DND-41 (cell line): ENCODE data around the gene SUPT20HL2.

Experiments used
- CTCF ChIP-seq: IDR thresholded peaks from 2 replicates; pipeline ENCODE4 v1.5.1; 2012; ENCODE audit warnings: borderline replicate concordance, low read length, moderate library complexity, mild to moderate bottlenecking; ENCODE audit not compliant: poor library complexity, severe bottlenecking; ENCODE audit errors: extremely low read depth
- EZH2 ChIP-seq: IDR thresholded peaks from 3 replicates; pipeline ENCODE4 v1.6.1; 2012; ENCODE audit warnings: borderline replicate concordance, low read depth, mild to moderate bottlenecking, moderate library complexity, low read length, inconsistent platforms; ENCODE audit not compliant: severe bottlenecking

GRCh38 chrX:24268786-24269185 lies 45.1 kb downstream of the SUPT20HL2 start:
- no peak for TF ChIP-seq CTCF
- TF ChIP-seq EZH2: no peak
